ENCODE measurements around the gene CAPN11.

DNA sequence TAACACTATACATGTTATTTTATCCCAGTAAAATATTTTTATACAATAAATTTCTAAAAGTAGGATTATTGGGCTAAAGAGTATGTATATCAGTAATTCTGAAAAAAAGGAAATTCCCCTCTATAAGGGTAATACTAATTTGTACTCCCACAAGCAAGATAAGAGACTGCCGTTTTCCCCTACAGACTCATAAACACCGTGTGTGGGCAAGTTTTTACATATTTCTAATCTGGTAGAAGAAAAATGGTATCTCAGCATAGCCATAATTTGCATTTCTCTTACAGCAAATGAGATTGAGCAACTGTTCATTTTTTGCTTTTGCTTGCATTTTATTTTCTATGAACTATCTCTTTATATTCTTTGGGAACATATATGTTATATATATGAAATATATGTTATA, 32.1 kb downstream of the CAPN11 start:
- no peak for TF ChIP-seq YY1 (IDR thresholded peaks at IDR 0.05; ENCODE audit: insufficient read depth, insufficient read length)
- no peak for TF ChIP-seq ZNF274 (IDR thresholded peaks at IDR 0.05; ENCODE audit: low read depth, low read length)
